ENCODE measurements around the gene ZNF117. TPM values are rescaled to one million over a fixed set of nuclear protein-coding genes. Genes with fewer than 3 reads are reported as not detected.

ZNF117 gene
- total RNA-seq, 1 experiment from 2014 or later = 2.5 TPM

- POLR2A ChIA-PET = interaction anchor here (1.0 kb wide), 1 partner anchor 12 kb away, joined by 4 read pairs; no protein-coding TSS in a partner anchor
- TF ChIP-seq ZNF274 (IDR thresholded peaks at IDR 0.05; ENCODE audit: low read depth, low read length) (no peak), ZFX (IDR thresholded peaks at IDR 0.05) (peak; percentile 59), TCF7L2 (IDR thresholded peaks at IDR 0.05; ENCODE audit: borderline replicate concordance, extremely low read depth, insufficient read depth, insufficient read length) (no peak), CTCF (IDR thresholded peaks at IDR 0.05 in 2 of 3, conservative IDR thresholded peaks at IDR 0.05 in 1 of 3; ENCODE audit: borderline replicate concordance in 1 of 3, insufficient read depth in 1 of 3, low read depth in 2 of 3, low read length in 2 of 3) (no peak), JUND (IDR thresholded peaks at IDR 0.05) (no peak), ZBTB33 (IDR thresholded peaks at IDR 0.05; ENCODE audit: extremely low read depth, insufficient replicate concordance, low read length) (no peak), EZH2phosphoT487 (IDR thresholded peaks at IDR 0.05; ENCODE audit: borderline replicate concordance) (no peak), CEBPB (IDR thresholded peaks at IDR 0.05; ENCODE audit: low read depth) (no peak), POLR2AphosphoS5 (IDR thresholded peaks at IDR 0.05; ENCODE audit: low read depth, low read length) (peak; percentile 96), MAX (IDR thresholded peaks at IDR 0.05) (no peak), CBX3 (IDR thresholded peaks at IDR 0.05; ENCODE audit: low read depth) (peak; percentile 40; the same call in 1 of the 2 replicates), POLR2A (IDR thresholded peaks at IDR 0.05; ENCODE audit: borderline replicate concordance, extremely low read depth, insufficient read depth, insufficient read length) (peak; percentile 64), FOSL1 (IDR thresholded peaks at IDR 0.05; ENCODE audit: low read depth) (no peak), ELF1 (IDR thresholded peaks at IDR 0.05; ENCODE audit: borderline replicate concordance, low read depth) (peak; percentile 96), SRF (IDR thresholded peaks at IDR 0.05; ENCODE audit: low read depth) (peak; percentile 82), EZH2 (IDR thresholded peaks at IDR 0.05) (no peak), RAD21 (IDR thresholded peaks at IDR 0.05; ENCODE audit: low read depth) (peak; percentile 9; the same call in 1 of the 2 replicates), ATF3 (IDR thresholded peaks at IDR 0.05) (no peak), EGR1 (IDR thresholded peaks at IDR 0.05; ENCODE audit: low read depth) (no peak), YY1 (IDR thresholded peaks at IDR 0.05; ENCODE audit: extremely low read depth, insufficient replicate concordance, low read depth, low read length) (no peak), SP1 (IDR thresholded peaks at IDR 0.05; ENCODE audit: low read depth) (peak; percentile 78)
These were observed 15.5 kb upstream of the ZNF117 start, which contains the start of gene ERV3-1 for GRCh38 chr7:65006094-65006992. Gene ERV3-1, minus strand, starts transcription at chr7:65006687. Its CDS starts 13,661 bp downstream, at chr7:64993026.

More at GRCh38 chr7:65006094-65006992, 15.5 kb upstream of the ZNF117 start, which contains the start of gene ERV3-1:
- RAD21 ChIA-PET (ENCODE audit: low non-redundant PET in 1 of 2, low total read pairs in 2 of 2, uncharacterized antibody in 2 of 2, unreplicated experiment in 2 of 2) = no interaction called here
- ATAC-seq (peak; percentile 99), DNase-seq (ENCODE audit: low read depth, low spot score) (peak; percentile 91)
- Histone ChIP-seq H3K4me2 (ENCODE audit: low read length) (peak within 1 kb of the TSS; percentile 87), H3K79me2 (ENCODE audit: insufficient read depth, low read length) (peaks cover 46% of the 10 kb centered on the region), H3K9me2 (ENCODE audit: insufficient read depth) (no peaks in the 10 kb centered on the region), H3K9me3 (ENCODE audit: control insufficient read depth in 1 of 2, insufficient read depth in 1 of 2, low read depth in 1 of 2, low read length in 2 of 2) (0 out of 4 replicates have a peak, but pooled peaks cover 0 to 3% of the 10 kb centered on the region in 2 experiments), H3K27me3 (ENCODE audit: insufficient read depth, low read length) (no peaks in the 10 kb centered on the region), H3K9ac (ENCODE audit: low read length) (peak within 1 kb of the TSS; percentile 80), H3K4me1 (ENCODE audit: control insufficient read depth in 1 of 2, insufficient read depth in 2 of 2, low read length in 2 of 2) (peaks cover 3 to 6% of the 10 kb centered on the region in 2 experiments; a peak in 3 of 4 replicates), H3K27ac (ENCODE audit: low read depth, low read length) (peak within 1 kb of the TSS; percentile 66), H3K4me3 (replicated peaks in 1 of 2; ENCODE audit: low read depth in 1 of 2, low read length in 2 of 2) (peak within 1 kb of the TSS; percentile 69 to 86), H2AFZ (ENCODE audit: low read depth, low read length, poor library complexity, severe bottlenecking) (peak within 1 kb of the TSS; percentile 63), H3K36me3 (ENCODE audit: control insufficient read depth in 1 of 2, insufficient read depth in 2 of 2, low read length in 2 of 2) (peaks cover 0 to 2% of the 10 kb centered on the region in 2 experiments; a peak in 1 of 4 replicates), H4K20me1 (ENCODE audit: insufficient read depth) (no peaks in the 10 kb centered on the region)
- TSS peak; percentile 57 for BruUV-seq (replicated peaks)
- CTCF ChIA-PET = interaction anchor here (0.8 kb wide), 1 partner anchor 117 kb away, joined by 3 read pairs; no protein-coding TSS in a partner anchor
- intact Hi-C loops (cut with micrococcal nuclease) = no loop called here

Data from HCT116 (cell line).